NT2/D1 (cell line): ENCODE data around the gene NEB.

Experiments used
- SUZ12 ChIP-seq: IDR thresholded peaks from 2 replicates; pipeline ENCODE4 v1.6.1; 2011; ENCODE audit not compliant: insufficient read length, insufficient read depth; ENCODE audit errors: extremely low read depth
- ZNF274 ChIP-seq: IDR thresholded peaks from 2 replicates; pipeline ENCODE4 v1.6.1; 2011; ENCODE audit warnings: mild to moderate bottlenecking, low read depth, low read length

DNA sequence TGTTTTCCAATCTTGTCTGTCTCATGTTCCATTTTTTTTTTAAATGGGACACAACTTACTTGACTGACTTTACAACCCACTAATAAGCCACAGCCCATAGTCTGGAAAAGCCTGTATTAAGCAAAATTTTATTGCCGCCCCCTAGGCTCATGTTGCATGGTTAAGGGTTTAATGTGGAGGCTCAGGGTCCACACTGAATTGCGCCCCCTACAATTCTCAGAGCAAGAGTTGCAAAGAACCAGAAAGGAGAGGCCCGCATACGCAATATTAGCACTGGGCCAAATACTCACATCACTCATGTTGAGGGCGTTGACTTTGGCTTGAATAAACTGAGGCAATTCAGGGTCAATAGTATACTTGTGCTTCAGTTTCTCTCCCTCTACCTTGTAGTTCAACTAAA lies 65.5 kb downstream of the NEB start:
- TF ChIP-seq SUZ12 = no peak
- TF ChIP-seq ZNF274 = no peak
